Fibroblast of skin of right quadriceps (primary cell): ENCODE results near the gene RHOB.

Source experiments
- DNase-seq: peaks from one replicate; pipeline ENCODE4 v3.0.0-alpha.2; 2013

Gene RHOB

GRCh38 chr2:20439503-20439902 is 7.4 kb upstream of the RHOB start:
- no peak for DNase-seq

GRCh38 chr2:20440001-20440560 is 6.8 kb upstream of the RHOB start:
- DNase-seq, result no peak

DNA sequence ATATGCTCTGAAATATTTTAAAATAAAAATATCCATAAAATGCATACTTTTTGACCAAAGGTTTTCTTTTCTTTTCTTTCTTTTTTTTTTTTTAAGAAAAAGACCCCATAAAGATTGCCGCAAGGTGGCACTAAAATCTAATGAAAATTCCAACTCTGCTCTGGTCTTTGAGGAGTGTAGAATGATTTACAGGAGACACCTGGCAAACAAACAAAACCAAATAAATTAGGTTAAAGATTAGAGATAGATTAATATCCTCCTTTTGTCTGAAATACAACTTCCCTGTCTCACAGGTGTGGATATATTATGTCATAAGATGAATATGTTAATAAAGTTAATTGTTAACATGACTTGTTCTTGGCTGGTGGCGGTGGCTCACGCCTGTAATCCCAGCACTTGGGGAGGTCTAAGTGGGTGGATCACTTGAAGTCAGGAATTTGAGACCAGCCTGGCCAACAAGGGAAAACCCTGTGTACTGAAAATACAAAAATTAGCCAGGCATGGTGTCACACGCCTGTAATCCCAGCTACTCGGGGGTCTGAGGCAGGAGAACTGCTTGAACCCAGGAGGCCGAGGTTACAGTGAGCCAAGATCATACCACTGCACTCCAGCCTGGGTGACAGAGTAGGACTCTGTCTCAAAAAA is 3.5 kb upstream of the RHOB start:
- peak; percentile 55 for DNase-seq

GRCh38 chr2:20444101-20444992 is 2.5 kb upstream of the RHOB start:
- peak; percentile 75 for DNase-seq

DNA sequence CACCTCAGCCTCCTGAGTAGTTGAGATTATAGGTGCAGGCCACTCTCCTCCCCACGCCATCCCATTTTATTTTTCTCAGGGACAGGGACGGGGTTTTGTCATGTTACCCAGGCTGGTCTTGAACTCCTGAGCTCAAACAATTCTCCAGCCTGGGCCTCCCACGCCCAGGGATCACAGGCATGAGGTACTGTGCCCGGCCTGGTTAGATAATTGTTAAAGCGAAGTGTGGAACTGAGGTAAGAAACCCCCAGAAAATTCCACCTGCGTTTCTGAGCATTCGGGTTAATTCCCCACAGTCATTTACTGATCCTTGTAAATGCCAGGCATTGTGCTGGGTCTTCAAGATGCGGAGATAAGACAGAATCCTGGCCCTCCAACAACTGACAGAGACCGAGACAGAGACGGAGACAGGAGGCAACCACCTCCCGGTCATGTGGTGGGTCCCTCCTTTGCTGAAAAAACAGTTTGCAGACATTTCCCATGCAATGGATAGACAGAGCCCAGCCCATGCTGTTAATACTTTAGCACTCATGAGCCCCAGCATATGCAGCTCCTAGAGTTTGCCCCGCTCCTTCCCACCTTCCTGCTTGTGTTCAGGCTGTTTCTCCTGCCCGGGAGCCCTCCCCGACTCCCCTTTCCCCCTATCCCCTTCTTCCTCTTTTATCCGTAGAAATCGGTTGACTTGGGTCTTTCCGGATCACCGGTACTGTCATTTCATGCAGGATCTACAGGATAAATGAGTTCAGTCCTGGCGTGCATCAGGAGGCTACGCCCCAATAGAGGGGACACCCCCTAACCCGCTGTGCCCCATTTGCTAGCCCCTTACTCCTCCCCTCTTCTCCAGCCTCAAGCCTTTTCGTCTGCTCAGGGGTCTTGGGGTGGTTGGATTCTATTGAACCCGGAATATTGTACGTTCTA is 1.6 kb upstream of the RHOB start:
- DNase-seq, result no peak

DNA sequence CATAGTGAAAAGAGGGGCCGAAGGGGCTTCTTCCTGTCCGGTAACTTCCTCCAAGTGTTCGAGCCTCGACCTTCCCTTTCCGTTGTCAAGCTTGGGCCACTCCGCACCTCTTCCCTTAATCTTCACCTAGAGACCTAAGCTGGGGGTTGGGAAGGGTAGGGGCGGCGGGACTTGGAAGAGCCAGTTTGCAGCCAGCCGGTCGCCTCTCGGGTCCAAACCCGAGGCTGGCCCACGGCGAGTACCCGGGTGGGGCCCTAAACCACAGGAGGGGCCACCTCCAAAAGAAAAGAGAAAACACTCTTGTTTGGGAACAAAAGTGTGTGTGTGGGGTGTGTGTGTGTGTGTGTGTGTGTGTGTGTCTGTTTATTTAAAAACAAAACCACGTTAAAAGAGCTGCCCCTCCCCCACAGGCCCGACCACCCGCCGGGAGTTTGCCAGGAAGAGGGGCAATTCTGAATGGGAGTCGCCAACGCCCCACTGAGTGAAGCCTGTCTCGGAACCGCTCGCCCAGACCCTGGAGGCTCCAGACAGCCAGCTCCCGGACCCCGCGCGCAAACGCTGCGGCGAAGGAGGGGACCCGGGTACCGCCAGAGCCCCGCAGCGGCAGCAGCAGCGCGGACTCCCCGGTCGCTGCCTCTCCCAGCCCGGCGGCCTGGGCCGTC is 488 bp upstream of the RHOB start:
- DNase-seq, result no peak

DNA sequence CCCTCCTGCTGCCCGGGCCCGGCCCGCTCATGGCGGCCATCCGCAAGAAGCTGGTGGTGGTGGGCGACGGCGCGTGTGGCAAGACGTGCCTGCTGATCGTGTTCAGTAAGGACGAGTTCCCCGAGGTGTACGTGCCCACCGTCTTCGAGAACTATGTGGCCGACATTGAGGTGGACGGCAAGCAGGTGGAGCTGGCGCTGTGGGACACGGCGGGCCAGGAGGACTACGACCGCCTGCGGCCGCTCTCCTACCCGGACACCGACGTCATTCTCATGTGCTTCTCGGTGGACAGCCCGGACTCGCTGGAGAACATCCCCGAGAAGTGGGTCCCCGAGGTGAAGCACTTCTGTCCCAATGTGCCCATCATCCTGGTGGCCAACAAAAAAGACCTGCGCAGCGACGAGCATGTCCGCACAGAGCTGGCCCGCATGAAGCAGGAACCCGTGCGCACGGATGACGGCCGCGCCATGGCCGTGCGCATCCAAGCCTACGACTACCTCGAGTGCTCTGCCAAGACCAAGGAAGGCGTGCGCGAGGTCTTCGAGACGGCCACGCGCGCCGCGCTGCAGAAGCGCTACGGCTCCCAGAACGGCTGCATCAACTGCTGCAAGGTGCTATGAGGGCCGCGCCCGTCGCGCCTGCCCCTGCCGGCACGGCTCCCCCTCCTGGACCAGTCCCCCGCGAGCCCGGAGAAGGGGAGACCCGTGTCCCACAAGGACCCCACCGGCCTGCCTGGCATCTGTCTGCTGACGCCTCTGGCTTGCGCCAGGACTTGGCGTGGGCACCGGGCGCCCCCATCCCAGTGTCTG is 767 bp downstream of the RHOB start:
- DNase-seq, result peak; percentile 33

GRCh38 chr2:20448246-20448976 is 1.5 kb downstream of the RHOB start:
- no peak for DNase-seq

GRCh38 chr2:20448977-20449306 is 2.1 kb downstream of the RHOB start:
- DNase-seq, result no peak

- DNase-seq, result peak; percentile 25
Measured at GRCh38 chr2:20449501-20450200, 2.8 kb downstream of the RHOB start.

- peak; percentile 85 for DNase-seq
Measured at GRCh38 chr2:20450201-20450999, 3.5 kb downstream of the RHOB start.

DNA sequence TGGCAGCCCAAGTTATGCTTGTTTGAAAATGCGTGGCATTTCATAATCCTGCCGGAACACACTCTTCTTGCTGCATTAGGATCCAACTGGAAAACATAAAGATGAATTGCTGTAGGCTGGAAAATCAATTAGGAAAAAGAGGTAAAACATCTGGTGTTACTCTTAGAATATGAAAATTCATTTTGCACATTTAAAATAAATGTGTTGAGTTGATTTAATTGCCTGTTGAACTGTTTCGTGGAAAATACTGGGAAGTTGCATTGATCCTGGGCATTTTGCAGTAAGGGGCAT is 4.1 kb downstream of the RHOB start:
- DNase-seq, result no peak

DNA sequence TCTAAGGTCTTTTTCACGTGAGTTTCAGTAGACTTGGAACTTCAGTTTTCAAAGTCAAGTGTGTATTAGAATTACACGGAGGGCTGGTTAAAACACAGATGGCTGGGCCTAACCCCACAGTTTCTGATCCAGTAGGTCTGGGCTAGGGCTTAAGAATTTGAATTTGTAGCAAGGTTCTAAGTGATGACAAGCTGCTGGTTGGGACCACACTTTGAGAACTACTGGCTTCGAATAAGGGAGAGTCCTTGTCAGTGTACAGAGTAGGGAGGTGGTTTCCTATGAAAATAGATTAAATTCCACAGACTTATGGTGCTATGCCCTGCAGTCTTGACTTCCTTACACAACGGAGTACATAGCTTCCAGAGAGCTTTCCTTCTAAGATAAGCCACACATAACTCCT is 4.5 kb downstream of the RHOB start:
- peak; percentile 39 for DNase-seq

GRCh38 chr2:20451761-20452499 is 5.1 kb downstream of the RHOB start:
- no peak for DNase-seq

DNA sequence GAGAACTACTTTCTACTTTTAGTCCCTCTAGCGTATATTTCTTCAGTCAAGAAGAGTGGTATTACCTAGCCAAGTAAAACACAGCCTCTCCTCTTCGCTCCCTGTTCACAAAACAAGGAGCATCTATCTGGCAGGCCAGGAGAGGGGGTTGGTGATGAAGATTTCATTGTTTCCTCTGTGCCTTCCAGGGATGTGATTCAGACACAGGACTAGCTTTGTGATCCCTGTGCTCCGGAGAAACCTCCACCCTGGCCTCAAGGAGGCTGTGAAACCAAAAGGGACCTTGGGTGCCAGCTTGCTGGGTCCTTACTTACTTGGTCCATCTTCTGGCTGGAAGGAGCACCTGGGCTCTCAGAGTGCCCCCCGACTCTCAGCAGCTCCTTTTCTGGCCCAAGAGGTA is 5.7 kb downstream of the RHOB start:
- no peak for DNase-seq

- no peak for DNase-seq
Measured at GRCh38 chr2:20453087-20453486, 6.2 kb downstream of the RHOB start.

- no peak for DNase-seq
Measured at GRCh38 chr2:20454036-20454981, 7.4 kb downstream of the RHOB start.
